22Rv1 (cell line): ENCODE results near the gene ATP8B2.
"Not testable (repeated sequence)": the region's sequence is repeated elsewhere in the genome, so short reads cannot be mapped to it uniquely, and the experiment has no call there.

ENCODE experiments used
- H3K27ac ChIP-seq: fragments of 450-650 bp; 2 replicates; pipeline ENCODE4 v1.5.1; 2017
- CTCF ChIP-seq: fragments of 450-650 bp; IDR thresholded peaks from 2 replicates; pipeline ENCODE4 v1.5.1; 2017; ENCODE audit warnings: mild to moderate bottlenecking
- ZFX ChIP-seq: fragments of 450-650 bp; IDR thresholded peaks from 2 replicates; pipeline ENCODE4 v1.6.1; 2017; ENCODE audit warnings: antibody characterized with exemption, borderline replicate concordance

Gene ATP8B2

GRCh38 chr1:154371436-154371835 is 46.1 kb downstream of the ATP8B2 start:
- no peak overlapping the region for H3K27ac ChIP-seq
- no peak for TF ChIP-seq ZFX
- no peak for TF ChIP-seq CTCF

GRCh38 chr1:154373777-154374357 is 48.5 kb downstream of the ATP8B2 start:
- not testable (repeated sequence) for H3K27ac ChIP-seq

GRCh38 chr1:154379301-154379700 is 54.0 kb downstream of the ATP8B2 start:
- H3K27ac ChIP-seq, result no peak overlapping the region
- TF ChIP-seq CTCF (no peak), ZFX (no peak)

- TF ChIP-seq ZFX (no peak), CTCF (no peak)
- H3K27ac ChIP-seq, result no peak overlapping the region
Observed at GRCh38 chr1:154384650-154385489, 59.5 kb downstream of the ATP8B2 start.

- no peak for TF ChIP-seq ZFX
- TF ChIP-seq CTCF, result no peak
Observed at GRCh38 chr1:154386643-154387352, 61.5 kb downstream of the ATP8B2 start.

GRCh38 chr1:154391086-154391770 is 65.9 kb downstream of the ATP8B2 start:
- no peak overlapping the region for H3K27ac ChIP-seq
- TF ChIP-seq CTCF (no peak), ZFX (no peak)

More at GRCh38 chr1:154386643-154387352, 61.5 kb downstream of the ATP8B2 start:
- no peak overlapping the region for H3K27ac ChIP-seq

GRCh38 chr1:154398141-154398540 is 72.8 kb downstream of the ATP8B2 start:
- no peak overlapping the region for H3K27ac ChIP-seq
- TF ChIP-seq ZFX (no peak), CTCF (no peak)
